Neural cell (in vitro differentiated cells): ENCODE measurements around the gene STK38L. TPM values are rescaled to one million over a fixed set of nuclear protein-coding genes. Genes with fewer than 3 reads are reported as not detected.

ENCODE experiments used
- H2AFZ ChIP-seq: fragments of 200-600, 300-800 bp; sonication (generic), shearing (Covaris generic); 2 replicates; pipeline ENCODE4 v1.6.0; 2014; ENCODE audit warnings: low read depth, mild to moderate bottlenecking, antibody characterized with exemption, low read length, moderate library complexity
- H3F3A ChIP-seq: fragments of 200-600 bp; shearing (Covaris generic); 2 replicates; pipeline ENCODE4 v1.6.1; 2016; ENCODE audit warnings: mild to moderate bottlenecking, moderate library complexity, mixed read lengths, antibody characterized with exemption, low read length; ENCODE audit not compliant: insufficient read depth, poor library complexity, severe bottlenecking
- H3K27ac ChIP-seq: fragments of 200-600, 300-800 bp; sonication (generic), shearing (Covaris generic); 2 replicates; pipeline ENCODE4 v1.5.1; 2014; ENCODE audit warnings: mild to moderate bottlenecking, low read length, moderate library complexity
- H3K27me3 ChIP-seq: fragments of 300-800, 200-600 bp; sonication (generic), shearing (Covaris generic); 2 replicates; pipeline ENCODE4 v1.6.0; 2014; ENCODE audit warnings: mild to moderate bottlenecking, low read depth, low read length, moderate library complexity; ENCODE audit not compliant: insufficient read depth
- H3K36me3 ChIP-seq: fragments of 300-800, 200-600 bp; sonication (generic), shearing (Covaris generic); 2 replicates; pipeline ENCODE4 v1.5.1; 2014; ENCODE audit warnings: mild to moderate bottlenecking, antibody characterized with exemption, low read length, moderate library complexity; ENCODE audit not compliant: insufficient read depth
- H3K4me2 ChIP-seq: fragments of 300-800, 200-600 bp; sonication (generic), shearing (Covaris generic); 2 replicates; pipeline ENCODE4 v1.6.0; 2014; ENCODE audit warnings: mild to moderate bottlenecking, low read length
- H3K4me3 ChIP-seq: fragments of 300-800, 200-600 bp; sonication (generic), shearing (Covaris generic); 2 replicates; pipeline ENCODE4 v1.5.1; 2014; ENCODE audit warnings: mild to moderate bottlenecking, low read length, moderate library complexity
- H3K79me2 ChIP-seq: fragments of 200-600 bp; shearing (Covaris generic); replicated peaks from 2 replicates; pipeline ENCODE4 v1.6.0; 2014; ENCODE audit warnings: mild to moderate bottlenecking, low read length, moderate library complexity; ENCODE audit not compliant: insufficient read depth
- H3K9ac ChIP-seq: fragments of 300-800, 200-600 bp; sonication (generic), shearing (Covaris generic); 2 replicates; pipeline ENCODE4 v1.6.1; 2016; ENCODE audit warnings: mild to moderate bottlenecking, low read length, mixed read lengths
- H3K9me2 ChIP-seq: fragments of 200-600 bp; shearing (Covaris generic); 2 replicates; pipeline ENCODE4 v1.6.1; 2016; ENCODE audit warnings: mild to moderate bottlenecking, low read length, mixed read lengths; ENCODE audit not compliant: insufficient read depth
- H3K9me3 ChIP-seq: fragments of 200-600, 300-800 bp; sonication (generic), shearing (Covaris generic); 2 replicates; pipeline ENCODE4 v1.6.1; 2016; ENCODE audit warnings: mild to moderate bottlenecking, mixed run types, low read length, moderate library complexity, mixed read lengths
- H4K20me1 ChIP-seq: fragments of 200-600 bp; shearing (Covaris generic); 2 replicates; pipeline ENCODE4 v1.6.1; 2016; ENCODE audit warnings: mild to moderate bottlenecking, mixed run types; ENCODE audit not compliant: insufficient read depth
- CTCF ChIP-seq: fragments of 450-650 bp; IDR thresholded peaks from 2 replicates; pipeline ENCODE4 v1.5.1; 2014; ENCODE audit warnings: antibody characterized with exemption, mild to moderate bottlenecking, moderate library complexity; ENCODE audit not compliant: poor library complexity, severe bottlenecking
- EP300 ChIP-seq: fragments of 450-650 bp; conservative IDR thresholded peaks from 2 replicates; pipeline ENCODE4 v1.6.1; 2014; ENCODE audit warnings: antibody characterized with exemption, mild to moderate bottlenecking, moderate library complexity; ENCODE audit not compliant: poor library complexity, severe bottlenecking
- EZH2 ChIP-seq: fragments of 200-600, 300-800 bp; shearing (Covaris generic), sonication (generic); IDR thresholded peaks from 2 replicates; pipeline ENCODE4 v1.6.1; 2014; ENCODE audit warnings: antibody characterized with exemption, low read length, borderline replicate concordance, mild to moderate bottlenecking; ENCODE audit not compliant: insufficient read depth, poor library complexity, severe bottlenecking
- MXI1 ChIP-seq: fragments of 450-650 bp; conservative IDR thresholded peaks from 2 replicates; pipeline ENCODE4 v1.6.1; 2014; ENCODE audit warnings: antibody characterized with exemption, mild to moderate bottlenecking; ENCODE audit not compliant: poor library complexity, severe bottlenecking
- POLR2AphosphoS5 ChIP-seq: IDR thresholded peaks from 2 replicates; pipeline ENCODE4 v1.6.1; 2012
- RAD21 ChIP-seq: fragments of 450-650 bp; conservative IDR thresholded peaks from 2 replicates; pipeline ENCODE4 v1.6.1; 2014; ENCODE audit warnings: antibody characterized with exemption, mild to moderate bottlenecking, moderate library complexity
- REST ChIP-seq: IDR thresholded peaks from 2 replicates; pipeline ENCODE4 v1.6.1; 2012; ENCODE audit warnings: borderline replicate concordance
- SMC3 ChIP-seq: fragments of 450-650 bp; conservative IDR thresholded peaks from 2 replicates; pipeline ENCODE4 v1.6.1; 2014; ENCODE audit warnings: antibody characterized with exemption, mild to moderate bottlenecking, moderate library complexity; ENCODE audit not compliant: poor library complexity
- TAF1 ChIP-seq: IDR thresholded peaks from 2 replicates; pipeline ENCODE4 v1.6.1; 2012; ENCODE audit warnings: low read depth
- polyA plus RNA-seq: library from polyadenylated mRNA; depleted of rRNA; stranded (reverse); fragments of >200 nt; gene quantifications from 2 replicates; pipeline ENCODE4 v1.2.3, GENCODE V29; 2014

STK38L gene
- polyA plus RNA-seq, 1 donor from 2014 or later, result 31.5 TPM

- H2AFZ ChIP-seq, result no peak overlapping the region
- no peak overlapping the region for H3K4me2 ChIP-seq
- H3K9me3 ChIP-seq, result no peaks in the 10 kb centered on the region
- H3K9me2 ChIP-seq, result no peaks in the 10 kb centered on the region
- no peak overlapping the region for H3K27ac ChIP-seq
- H3K79me2 ChIP-seq, result no peaks in the 10 kb centered on the region
- no peak overlapping the region for H3K4me3 ChIP-seq
- H3K9ac ChIP-seq, result no peak overlapping the region
- H3F3A ChIP-seq, result no peaks in the 10 kb centered on the region
- TF ChIP-seq POLR2AphosphoS5 (no peak), MXI1 (no peak), EP300 (no peak), EZH2 (no peak)
- H3K27me3 ChIP-seq, result no peaks in the 10 kb centered on the region
- H4K20me1 ChIP-seq, result no peaks in the 10 kb centered on the region
- no peaks in the 10 kb centered on the region for H3K36me3 ChIP-seq
These were observed 39.9 kb downstream of the STK38L start for GRCh38 chr12:27284021-27284420.

GRCh38 chr12:27284751-27285150 lies 40.7 kb downstream of the STK38L start:
- no peaks in the 10 kb centered on the region for H3F3A ChIP-seq
- no peaks in the 10 kb centered on the region for H3K9me2 ChIP-seq
- H3K9ac ChIP-seq, result no peak overlapping the region
- H3K4me2 ChIP-seq, result no peak overlapping the region
- H2AFZ ChIP-seq, result no peak overlapping the region
- H3K4me3 ChIP-seq, result no peak overlapping the region
- no peaks in the 10 kb centered on the region for H3K27me3 ChIP-seq
- H3K9me3 ChIP-seq, result no peaks in the 10 kb centered on the region
- TF ChIP-seq MXI1 (no peak), POLR2AphosphoS5 (no peak), SMC3 (no peak), CTCF (no peak), RAD21 (no peak), EP300 (no peak), REST (no peak), EZH2 (no peak), TAF1 (no peak)
- H3K36me3 ChIP-seq, result no peaks in the 10 kb centered on the region
- no peak overlapping the region for H3K27ac ChIP-seq
- H4K20me1 ChIP-seq, result no peaks in the 10 kb centered on the region
- H3K79me2 ChIP-seq, result no peaks in the 10 kb centered on the region

GRCh38 chr12:27285403-27285802 lies 41.3 kb downstream of the STK38L start:
- Histone ChIP-seq H3K4me3 (no peak overlapping the region), H3K9me3 (no peaks in the 10 kb centered on the region), H3F3A (no peaks in the 10 kb centered on the region), H4K20me1 (no peaks in the 10 kb centered on the region), H3K36me3 (no peaks in the 10 kb centered on the region), H3K27me3 (no peaks in the 10 kb centered on the region), H3K27ac (no peak overlapping the region), H3K79me2 (no peaks in the 10 kb centered on the region), H2AFZ (no peak overlapping the region), H3K9me2 (no peaks in the 10 kb centered on the region), H3K4me2 (no peak overlapping the region), H3K9ac (no peak overlapping the region)
- TF ChIP-seq RAD21 (no peak), CTCF (no peak), SMC3 (no peak), POLR2AphosphoS5 (no peak), REST (no peak), EP300 (no peak), MXI1 (no peak)
